Head of caudate nucleus (tissue), 42 donors: ENCODE results near the gene MPC1.
"Not testable (repeated sequence)": the region's sequence is repeated elsewhere in the genome, so short reads cannot be mapped to it uniquely, and the experiment has no call there.

ENCODE experiments used
- DNase-seq, 42 donors: peaks; one replicate each; pipeline versions ENCODE4 v3.0.0 to v3.0.0-alpha.2; 2020 to 2021; ENCODE audit warnings: mixed read lengths in 7 of 42
- intact Hi-C: fragments of 100-400 bp; cut with DNase I; formaldehyde crosslinking; loops from one replicate; pipeline ENCODE4 v1.15.0; 2022

Gene MPC1

GRCh38 chr6:166355552-166355951, 27.2 kb downstream of the MPC1 start:
- intact Hi-C loops, result no loop called here

DNA sequence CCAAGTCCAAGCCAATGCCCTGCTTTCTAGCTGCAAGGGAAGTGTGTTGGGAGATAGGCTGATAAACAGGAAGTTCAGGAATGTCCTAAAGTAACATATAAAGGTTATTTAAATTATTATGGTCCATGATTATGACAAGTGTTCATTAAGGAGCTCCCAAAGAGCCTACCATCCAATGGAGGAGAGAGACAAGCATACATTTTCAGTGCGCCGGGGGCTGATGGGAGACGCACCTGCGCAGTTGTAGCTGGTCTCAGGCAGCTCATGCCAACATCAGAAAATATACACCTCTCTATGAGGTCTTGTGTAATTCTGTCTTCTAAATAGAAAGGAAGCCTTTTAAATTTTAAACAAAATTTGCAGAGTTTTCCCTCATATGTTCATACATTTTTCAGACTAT, 27.8 kb downstream of the MPC1 start:
- no peak for DNase-seq
- intact Hi-C loops, result no loop called here

More at GRCh38 chr6:166355552-166355951, 27.2 kb downstream of the MPC1 start:
- DNase-seq, result no peak

GRCh38 chr6:166354143-166354542, 28.6 kb downstream of the MPC1 start:
- intact Hi-C loops, result no loop called here
- no peak for DNase-seq

GRCh38 chr6:166353507-166353906, 29.2 kb downstream of the MPC1 start:
- intact Hi-C loops, result no loop called here
- no peak for DNase-seq

DNA sequence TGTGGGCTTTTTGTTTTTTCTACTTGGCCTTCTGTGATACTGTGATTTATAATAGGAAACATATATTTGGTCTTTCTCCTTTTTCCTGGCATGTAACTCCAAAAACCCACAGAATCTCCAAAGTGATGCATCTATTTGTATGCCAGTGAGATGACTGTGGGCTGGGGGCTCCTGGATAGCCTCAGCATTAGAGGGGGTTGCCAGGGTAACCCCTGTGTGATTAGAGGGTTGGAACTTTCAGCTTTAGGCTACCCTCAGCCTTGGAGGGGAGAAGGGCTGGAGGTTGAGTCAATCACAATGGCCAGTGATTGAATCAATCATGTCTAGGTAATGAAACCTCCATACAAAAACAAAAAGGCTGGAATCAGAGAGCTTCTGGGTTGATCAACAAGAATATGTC, 29.8 kb downstream of the MPC1 start:
- intact Hi-C loops, result no loop called here
- DNase-seq, result no peak

- intact Hi-C loops, result no loop called here
- peak in 12 of 42 donors; percentile 13 to 66 (median 32) for DNase-seq
Measured at GRCh38 chr6:166351715-166352285, 30.9 kb downstream of the MPC1 start.

DNA sequence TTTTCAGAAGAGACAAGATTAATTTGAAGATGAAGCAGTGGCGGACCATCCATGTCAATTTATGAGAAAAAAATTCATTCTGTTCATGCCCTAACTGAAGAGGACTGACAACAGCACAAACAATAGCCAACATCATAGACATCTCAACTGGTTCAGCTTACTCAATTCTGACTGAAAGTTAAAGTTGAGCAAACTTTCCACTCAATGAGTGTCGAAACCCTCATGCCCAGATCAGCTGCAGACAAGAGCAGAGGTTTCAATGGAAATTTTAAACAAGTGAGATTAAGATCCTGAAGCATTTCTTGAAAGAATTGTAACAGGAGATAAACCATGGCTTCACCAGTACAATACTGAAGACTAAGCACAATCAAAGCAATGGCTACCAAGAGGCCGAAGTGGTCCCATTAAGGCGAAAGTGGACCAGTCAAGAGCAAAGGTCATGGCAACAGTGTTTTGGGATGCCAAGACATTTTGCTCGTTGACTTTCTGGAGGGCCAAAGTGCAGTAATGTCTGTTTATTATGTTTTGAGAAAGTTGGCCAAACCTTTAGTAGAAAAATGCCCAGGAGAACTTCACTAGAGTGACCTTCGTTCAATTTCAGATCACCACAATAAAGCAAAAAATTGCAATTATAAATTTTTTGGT, 34.3 kb downstream of the MPC1 start:
- no peak for DNase-seq
- intact Hi-C loops, result no loop called here

GRCh38 chr6:166346965-166347364, 35.8 kb downstream of the MPC1 start:
- intact Hi-C loops, result loop anchor here (2.0 kb wide), 1 partner anchor 18 kb away; no protein-coding TSS in a partner anchor
- no peak for DNase-seq

DNA sequence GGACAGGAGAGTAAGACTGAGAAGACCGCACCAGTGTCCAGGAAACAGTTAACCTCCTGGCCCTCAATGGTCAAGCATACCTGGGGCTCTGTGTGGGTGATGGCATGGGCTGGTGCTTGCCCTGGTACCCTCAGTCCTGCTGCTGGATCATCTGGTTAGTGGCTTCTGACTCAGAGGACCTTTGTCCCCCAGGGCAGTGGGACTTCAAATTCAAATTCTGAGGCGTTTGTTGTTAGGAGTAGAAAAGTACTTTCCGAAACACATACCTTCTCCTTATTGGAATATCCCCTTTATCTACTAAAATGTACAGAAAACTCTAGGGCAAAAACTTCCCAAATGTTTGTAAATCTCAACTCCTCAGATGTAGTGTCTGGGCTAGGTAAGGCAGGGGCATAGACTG, 36.3 kb downstream of the MPC1 start:
- intact Hi-C loops, result loop anchor here (2.0 kb wide), 1 partner anchor 18 kb away; no protein-coding TSS in a partner anchor
- DNase-seq, result no peak

DNA sequence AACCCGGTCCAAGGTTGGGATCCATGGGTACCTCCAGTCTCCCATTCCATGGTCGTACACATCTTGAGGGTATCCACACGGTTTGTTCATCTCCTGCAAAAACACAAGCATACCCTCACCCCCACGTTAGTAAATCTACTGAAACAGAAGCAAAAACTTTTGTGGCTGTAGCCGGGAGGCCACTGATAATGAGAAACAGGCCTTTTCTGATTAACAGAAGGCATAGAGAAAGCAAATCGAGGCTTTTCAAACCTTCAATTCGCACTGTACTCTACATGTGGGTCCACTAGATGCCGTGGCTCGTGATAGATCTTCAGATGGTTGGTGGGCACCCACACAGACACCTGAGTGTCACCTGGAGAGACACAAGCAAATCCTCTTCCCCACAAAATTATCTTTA, 37.1 kb downstream of the MPC1 start:
- not testable (repeated sequence) for DNase-seq
- intact Hi-C loops, result loop anchor here (2.0 kb wide), 1 partner anchor 19 kb away; no protein-coding TSS in a partner anchor

DNA sequence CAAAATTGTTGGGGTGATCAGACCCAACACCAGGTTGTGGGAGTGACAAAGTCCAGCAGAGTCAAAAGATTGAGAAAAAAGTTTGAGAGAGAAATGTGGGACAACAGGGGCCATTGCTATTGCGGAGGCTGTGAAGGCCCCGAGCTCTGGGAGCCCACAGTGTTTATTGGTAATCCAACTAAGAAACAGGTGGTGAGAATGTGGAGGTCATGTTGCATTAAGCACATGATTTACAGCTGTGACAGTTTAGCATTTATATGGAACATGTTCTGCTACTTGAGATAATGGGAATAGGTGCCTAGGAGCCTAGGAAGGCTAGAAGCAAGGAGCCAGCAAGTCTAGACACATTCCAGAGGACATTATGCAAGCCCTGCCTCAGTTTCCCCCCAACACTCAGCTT, 37.8 kb downstream of the MPC1 start:
- intact Hi-C loops, result loop anchor here (5.0 kb wide), 1 partner anchor 37 kb away; the partner anchor contains the start of gene MPC1
- not testable (repeated sequence) for DNase-seq

DNA sequence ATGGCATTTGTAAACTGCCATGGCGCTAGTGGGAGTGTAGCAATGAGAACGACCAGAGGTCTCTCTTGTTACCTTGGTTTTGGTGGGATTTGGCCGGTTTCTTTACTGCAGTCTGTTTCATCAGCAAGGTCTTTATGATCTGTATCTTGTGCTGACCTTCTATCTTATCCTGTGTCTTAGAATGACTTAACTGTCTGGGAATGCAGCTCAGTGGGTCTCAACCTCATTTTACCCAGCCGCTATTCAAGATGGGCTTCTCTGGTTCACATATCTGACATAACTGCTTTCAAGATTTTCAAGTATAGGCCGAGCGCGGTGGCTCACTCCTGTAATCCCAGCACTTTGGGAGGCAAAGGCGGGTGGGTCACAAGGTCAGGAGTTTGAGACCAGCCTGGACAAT, 38.5 kb downstream of the MPC1 start:
- no peak for DNase-seq
- intact Hi-C loops, result loop anchor here (5.0 kb wide), 1 partner anchor 38 kb away; the partner anchor contains the start of gene MPC1

GRCh38 chr6:166343150-166343487, 39.6 kb downstream of the MPC1 start:
- intact Hi-C loops, result loop anchor here (5.0 kb wide), 1 partner anchor 39 kb away; the partner anchor contains the start of gene MPC1

DNA sequence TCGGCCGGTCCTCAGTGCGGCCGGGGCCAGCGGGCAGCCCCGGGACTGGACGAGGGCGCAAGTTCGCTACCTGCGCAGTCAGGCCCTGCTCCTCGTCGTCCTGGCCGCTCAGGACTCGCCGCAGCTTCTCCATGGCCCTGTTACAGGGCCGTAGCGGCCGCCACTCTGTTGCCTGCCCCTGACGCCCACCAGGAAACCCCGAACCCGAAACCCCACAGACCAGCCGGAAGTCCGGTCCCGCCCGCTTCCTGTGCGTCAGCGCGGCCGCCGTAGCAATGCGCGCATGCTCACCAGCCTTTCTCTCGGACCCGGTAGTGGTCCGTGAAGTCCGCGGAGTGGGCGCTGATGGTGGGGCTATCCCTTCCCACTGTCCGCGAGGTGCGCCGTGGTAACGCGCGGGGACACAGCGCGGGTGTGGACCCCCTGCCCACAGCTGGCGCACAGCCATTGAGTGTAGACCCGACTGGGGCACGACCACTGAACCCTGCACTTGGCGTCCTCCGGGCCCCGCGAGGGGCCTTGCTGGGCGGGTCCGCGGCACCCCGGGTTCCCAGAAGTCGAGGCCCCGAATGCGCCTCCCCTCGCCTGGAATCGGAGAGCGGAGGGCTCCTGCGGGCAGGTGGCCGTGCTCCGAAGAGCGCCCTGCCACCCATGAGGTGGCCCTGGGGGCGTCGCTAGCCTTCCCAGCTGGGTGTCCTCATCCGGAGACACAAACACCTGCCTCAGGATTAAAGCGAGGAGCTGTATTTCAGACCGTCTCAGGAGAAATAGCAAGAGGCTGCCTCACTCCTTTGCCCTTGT, 40.2 kb downstream of the MPC1 start, which contains the start of gene SFT2D1:
Gene SFT2D1, minus strand, starts transcription at position 197 of the 801 bp plus-strand sequence. Its CDS starts 64 bp downstream, at position 133.
- intact Hi-C loops, result loop anchor here (5.0 kb wide), 1 partner anchor 40 kb away; the partner anchor contains the start of gene MPC1
- peak; percentile 61 to 93 (median 85) for DNase-seq

More at GRCh38 chr6:166343150-166343487, 39.6 kb downstream of the MPC1 start:
- no peak for DNase-seq

GRCh38 chr6:166341977-166342348, 40.8 kb downstream of the MPC1 start:
- intact Hi-C loops, result loop anchor here (5.0 kb wide), 1 partner anchor 40 kb away; the partner anchor contains the start of gene MPC1

DNA sequence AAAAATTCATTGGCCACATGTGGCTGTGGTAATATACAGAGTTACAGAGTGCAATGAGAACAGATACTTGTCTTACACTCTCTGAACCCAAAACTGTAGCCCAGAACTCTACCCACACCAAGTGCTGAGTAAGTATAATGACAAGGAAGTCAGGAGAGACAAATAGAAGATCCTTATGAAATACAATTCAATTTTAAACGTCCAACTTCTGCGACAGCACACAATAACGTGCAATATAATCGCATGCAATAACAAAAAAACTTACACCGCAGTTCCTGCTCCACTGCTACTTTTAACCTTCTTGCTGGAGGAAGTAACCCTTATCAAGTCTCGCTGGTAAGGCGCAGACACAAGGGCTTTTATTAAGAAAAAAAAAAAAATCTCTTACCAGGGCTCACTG, 41.3 kb downstream of the MPC1 start:
- intact Hi-C loops, result loop anchor here (5.0 kb wide), 1 partner anchor 41 kb away; the partner anchor contains the start of gene MPC1
- no peak for DNase-seq

More at GRCh38 chr6:166341977-166342348, 40.8 kb downstream of the MPC1 start:
- DNase-seq, result no peak

- DNase-seq, result peak in 1 of 42 donors; percentile 12
- intact Hi-C loops, result no loop called here
Measured at GRCh38 chr6:166338854-166339253, 43.9 kb downstream of the MPC1 start.

DNA sequence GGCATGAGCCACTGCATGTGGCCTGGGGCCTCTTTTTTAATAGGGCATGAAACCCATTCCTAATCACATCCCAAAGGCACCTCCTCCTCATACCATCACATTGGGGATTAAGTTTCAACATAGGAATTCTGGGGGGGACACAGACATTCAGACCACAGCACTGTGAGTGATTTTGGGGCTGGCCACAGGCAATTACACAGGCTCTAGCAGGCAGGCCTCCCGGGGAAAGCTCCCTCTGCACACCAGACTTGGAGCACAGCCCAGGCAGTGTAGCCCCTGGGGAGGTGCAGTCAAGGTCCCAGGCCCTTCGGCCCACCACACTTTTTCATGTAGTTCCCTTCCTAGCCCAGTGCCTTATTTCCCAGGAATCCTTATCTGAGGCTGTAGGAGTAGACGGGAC, 45.9 kb downstream of the MPC1 start:
- intact Hi-C loops, result no loop called here

More for the DNA sequence above, 45.9 kb downstream of the MPC1 start:
- peak in 1 of 42 donors; percentile 28 for DNase-seq
